Measurements from ENCODE around the gene ADGRL1.
"Not testable (repeated sequence)": the region's sequence is repeated elsewhere in the genome, so short reads cannot be mapped to it uniquely, and the experiment has no call there.

ADGRL1 gene

GRCh38 chr19:14148751-14149410 is 57.1 kb downstream of the ADGRL1 start:
- peaks cover 5 to 36% of the 10 kb centered on the region in 2 experiments for H3K36me3 ChIP-seq (ENCODE audit: control insufficient read depth in 1 of 2, insufficient read depth in 2 of 2, low read depth in 1 of 2, low read length in 2 of 2)
- no peak overlapping the region for H3K14ac ChIP-seq (ENCODE audit: low read length in 2 of 2)
- peaks cover 9% of the 10 kb centered on the region for H3K4me1 ChIP-seq (ENCODE audit: control insufficient read depth, insufficient read depth, low read depth, low read length)
- H2BK12ac ChIP-seq (ENCODE audit: low read length in 2 of 2), result no peak overlapping the region
- WGBS, result 84% methylated on average over 10 of the region's 13 CpGs
- H3K79me1 ChIP-seq (replicated peaks; ENCODE audit: low read length, poor library complexity, severe bottlenecking), result peaks cover 29% of the 10 kb centered on the region
- H3K27me3 ChIP-seq (ENCODE audit: control insufficient read depth in 1 of 2, insufficient read depth in 1 of 2, low read length in 2 of 2), result no peaks in the 10 kb centered on the region
- no peak for DNase-seq
- H3K4me3 ChIP-seq (ENCODE audit: insufficient read depth in 1 of 2, low read depth in 1 of 2, low read length in 2 of 2), result peak overlapping the region in 1 of 2 experiments; percentile 65
- no peak overlapping the region for H2AFZ ChIP-seq (ENCODE audit: low read depth, low read length)
- peak overlapping the region; percentile 89 for H3K9ac ChIP-seq (ENCODE audit: low read length)
- no peak overlapping the region for H3K4me2 ChIP-seq (ENCODE audit: low read length, poor library complexity, severe bottlenecking)
- H4K8ac ChIP-seq (ENCODE audit: low read length), result no peak overlapping the region
- no peak overlapping the region for H2BK15ac ChIP-seq (ENCODE audit: low read depth, poor library complexity, severe bottlenecking)
- no peak overlapping the region for H3K23ac ChIP-seq (ENCODE audit: low read length in 2 of 2)
- H3K4ac ChIP-seq (ENCODE audit: low read depth in 1 of 2, low read length in 2 of 2), result no peak overlapping the region
- no peak overlapping the region for H4K91ac ChIP-seq (ENCODE audit: low read length)
- no peak overlapping the region for H2BK5ac ChIP-seq (ENCODE audit: low read depth, low read length, poor library complexity, severe bottlenecking)
- H3K18ac ChIP-seq (ENCODE audit: low read depth in 1 of 2, low read length in 2 of 2), result no peak overlapping the region
- H3K9me3 ChIP-seq (ENCODE audit: control insufficient read depth, low read length), result no peaks in the 10 kb centered on the region
- H3K27ac ChIP-seq (ENCODE audit: low read length, poor library complexity, severe bottlenecking), result no peak overlapping the region
- no peak overlapping the region for H2BK120ac ChIP-seq (ENCODE audit: low read depth, low read length)
- H2AK5ac ChIP-seq (ENCODE audit: low read length, severe bottlenecking), result peak overlapping the region; percentile 27

DNA sequence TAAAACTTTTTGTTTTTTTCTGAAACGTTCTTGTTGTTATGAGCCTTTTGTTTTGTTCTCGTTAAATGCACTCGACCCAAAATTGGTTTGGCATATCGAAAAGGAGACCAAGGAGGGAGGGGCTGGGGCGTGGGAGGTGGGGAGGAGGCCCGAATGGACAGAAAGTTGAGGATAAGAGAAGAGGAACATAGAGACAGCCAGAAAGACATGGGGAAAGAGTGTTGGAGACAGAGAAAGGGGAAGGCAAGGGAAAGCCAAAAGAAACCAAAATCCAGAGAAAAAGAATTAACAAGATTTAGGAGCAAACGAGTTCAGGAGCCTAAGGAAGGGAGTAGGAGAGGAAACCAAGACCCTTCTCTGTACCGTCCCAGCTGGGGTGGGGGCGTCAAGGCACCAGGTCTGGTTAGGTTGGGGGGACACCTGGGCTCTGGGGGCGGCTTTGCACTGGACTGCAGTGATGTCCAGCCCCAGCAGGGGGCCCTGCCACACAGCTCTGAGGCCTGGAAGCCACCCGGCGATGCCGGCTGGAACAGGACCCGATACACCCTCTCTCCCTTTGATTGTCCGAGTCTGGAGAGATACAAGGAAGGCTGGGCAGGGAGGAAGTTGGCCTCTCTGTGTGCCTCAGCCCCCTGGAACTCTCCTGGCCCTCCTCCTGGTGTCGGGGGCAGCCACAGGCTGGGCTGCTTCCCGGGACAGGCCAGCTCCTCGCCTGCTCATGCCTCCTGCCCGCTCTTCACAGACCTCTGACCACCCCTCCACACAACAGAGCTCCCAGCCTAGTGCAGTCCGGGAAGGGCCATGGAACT is 58.0 kb downstream of the ADGRL1 start:
- peak overlapping the region; percentile 76 for H3K9ac ChIP-seq (ENCODE audit: low read length)
- H3K36me3 ChIP-seq (ENCODE audit: control insufficient read depth in 1 of 2, insufficient read depth in 2 of 2, low read depth in 1 of 2, low read length in 2 of 2), result peaks cover 5 to 35% of the 10 kb centered on the region in 2 experiments
- peak overlapping the region; percentile 82 for H4K8ac ChIP-seq (ENCODE audit: low read length)
- H2AK5ac ChIP-seq (ENCODE audit: low read length, severe bottlenecking), result no peak overlapping the region
- peak overlapping the region; percentile 68 for H2BK15ac ChIP-seq (ENCODE audit: low read depth, poor library complexity, severe bottlenecking)
- peaks cover 31% of the 10 kb centered on the region for H3K79me1 ChIP-seq (replicated peaks; ENCODE audit: low read length, poor library complexity, severe bottlenecking)
- H3K4me2 ChIP-seq (ENCODE audit: low read length, poor library complexity, severe bottlenecking), result peak overlapping the region; percentile 35
- H3K4ac ChIP-seq (ENCODE audit: low read depth in 1 of 2, low read length in 2 of 2), result peak overlapping the region in 1 of 2 experiments; percentile 17
- H3K9me3 ChIP-seq (ENCODE audit: control insufficient read depth, low read length), result no peaks in the 10 kb centered on the region
- H2BK120ac ChIP-seq (ENCODE audit: low read depth, low read length), result no peak overlapping the region
- 58% methylated on average over 20 of the region's 20 CpGs for WGBS
- no peak overlapping the region for H3K27ac ChIP-seq (ENCODE audit: low read length, poor library complexity, severe bottlenecking)
- H3K23ac ChIP-seq (ENCODE audit: low read length in 2 of 2), result no peak overlapping the region
- H4K91ac ChIP-seq (ENCODE audit: low read length), result peak overlapping the region; percentile 6
- peaks cover 9% of the 10 kb centered on the region for H3K4me1 ChIP-seq (ENCODE audit: control insufficient read depth, insufficient read depth, low read depth, low read length)
- H2BK12ac ChIP-seq (ENCODE audit: low read length in 2 of 2), result peak overlapping the region in 1 of 2 experiments; percentile 83
- H3K14ac ChIP-seq (ENCODE audit: low read length in 2 of 2), result peak overlapping the region in 1 of 2 experiments; percentile 96
- H3K4me3 ChIP-seq (ENCODE audit: insufficient read depth in 1 of 2, low read depth in 1 of 2, low read length in 2 of 2), result no peak overlapping the region
- peak overlapping the region; percentile 58 for H2AFZ ChIP-seq (ENCODE audit: low read depth, low read length)
- H3K27me3 ChIP-seq (ENCODE audit: control insufficient read depth in 1 of 2, insufficient read depth in 1 of 2, low read length in 2 of 2), result no peaks in the 10 kb centered on the region
- H3K18ac ChIP-seq (ENCODE audit: low read depth in 1 of 2, low read length in 2 of 2), result peak overlapping the region in 1 of 2 experiments; percentile 89
- DNase-seq, result peak; percentile 63
- H2BK5ac ChIP-seq (ENCODE audit: low read depth, low read length, poor library complexity, severe bottlenecking), result no peak overlapping the region

GRCh38 chr19:14146789-14147216 is 59.2 kb downstream of the ADGRL1 start:
- Histone ChIP-seq H2AK5ac (ENCODE audit: low read length, severe bottlenecking) (no peak overlapping the region), H3K27ac (ENCODE audit: low read length, poor library complexity, severe bottlenecking) (no peak overlapping the region), H3K18ac (ENCODE audit: low read depth in 1 of 2, low read length in 2 of 2) (no peak overlapping the region), H2AFZ (ENCODE audit: low read depth, low read length) (no peak overlapping the region), H3K4me2 (ENCODE audit: low read length, poor library complexity, severe bottlenecking) (no peak overlapping the region), H3K14ac (ENCODE audit: low read length in 2 of 2) (no peak overlapping the region), H2BK5ac (ENCODE audit: low read depth, low read length, poor library complexity, severe bottlenecking) (no peak overlapping the region), H3K4me3 (ENCODE audit: insufficient read depth in 1 of 2, low read depth in 1 of 2, low read length in 2 of 2) (no peak overlapping the region), H3K9ac (ENCODE audit: low read length) (peak overlapping the region; percentile 62), H4K8ac (ENCODE audit: low read length) (no peak overlapping the region), H2BK12ac (ENCODE audit: low read length in 2 of 2) (no peak overlapping the region), H3K23ac (ENCODE audit: low read length in 2 of 2) (no peak overlapping the region), H3K4ac (ENCODE audit: low read depth in 1 of 2, low read length in 2 of 2) (peak overlapping the region in 1 of 2 experiments; percentile 24), H3K79me1 (replicated peaks; ENCODE audit: low read length, poor library complexity, severe bottlenecking) (peaks cover 36% of the 10 kb centered on the region), H3K4me1 (ENCODE audit: control insufficient read depth, insufficient read depth, low read depth, low read length) (peaks cover 9% of the 10 kb centered on the region), H3K36me3 (ENCODE audit: control insufficient read depth in 1 of 2, insufficient read depth in 2 of 2, low read depth in 1 of 2, low read length in 2 of 2) (peaks cover 0 to 25% of the 10 kb centered on the region in 2 experiments), H4K91ac (ENCODE audit: low read length) (no peak overlapping the region), H2BK15ac (ENCODE audit: low read depth, poor library complexity, severe bottlenecking) (no peak overlapping the region), H2BK120ac (ENCODE audit: low read depth, low read length) (no peak overlapping the region), H3K27me3 (ENCODE audit: control insufficient read depth in 1 of 2, insufficient read depth in 1 of 2, low read length in 2 of 2) (no peaks in the 10 kb centered on the region), H3K9me3 (ENCODE audit: control insufficient read depth, low read length) (no peaks in the 10 kb centered on the region)
- peak; percentile 65 for DNase-seq
- WGBS, result 62% methylated on average over 7 of the region's 7 CpGs

DNA sequence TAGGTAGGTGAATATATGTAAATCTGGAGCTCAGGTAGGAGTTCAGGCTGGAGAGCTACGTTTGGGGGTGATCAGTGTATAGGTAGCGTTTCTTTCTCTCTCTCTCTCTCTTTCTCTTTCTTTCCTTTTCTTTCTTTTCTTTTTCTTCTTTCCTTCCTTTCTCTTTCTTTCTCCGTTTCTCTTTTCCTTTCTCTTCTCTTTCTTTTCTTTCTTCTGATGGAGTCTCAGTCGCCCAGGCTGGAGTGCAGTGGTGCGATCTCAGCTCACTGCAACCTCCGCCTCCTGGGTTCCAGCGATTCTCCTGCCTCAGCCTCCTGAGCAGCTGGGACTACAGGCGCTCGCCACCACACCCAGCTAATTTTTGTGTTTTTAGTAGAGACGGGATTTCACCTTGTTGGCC is 59.8 kb downstream of the ADGRL1 start:
- WGBS, result 97% methylated on average over 10 of the region's 10 CpGs
- Histone ChIP-seq H3K9ac (ENCODE audit: low read length) (peak overlapping the region; percentile 62), H3K36me3 (ENCODE audit: control insufficient read depth in 1 of 2, insufficient read depth in 2 of 2, low read depth in 1 of 2, low read length in 2 of 2) (peaks cover 0 to 18% of the 10 kb centered on the region in 2 experiments), H3K79me1 (replicated peaks; ENCODE audit: low read length, poor library complexity, severe bottlenecking) (peaks cover 36% of the 10 kb centered on the region)
- not testable (repeated sequence) for H3K23ac ChIP-seq (ENCODE audit: low read length in 2 of 2); H3K27me3 ChIP-seq (ENCODE audit: control insufficient read depth in 1 of 2, insufficient read depth in 1 of 2, low read length in 2 of 2); H3K4me2 ChIP-seq (ENCODE audit: low read length, poor library complexity, severe bottlenecking); H3K4ac ChIP-seq (ENCODE audit: low read depth in 1 of 2, low read length in 2 of 2); H3K27ac ChIP-seq (ENCODE audit: low read length, poor library complexity, severe bottlenecking); H2BK120ac ChIP-seq (ENCODE audit: low read depth, low read length); H3K9me3 ChIP-seq (ENCODE audit: control insufficient read depth, low read length); H2BK12ac ChIP-seq (ENCODE audit: low read length in 2 of 2); H3K14ac ChIP-seq (ENCODE audit: low read length in 2 of 2); H2AK5ac ChIP-seq (ENCODE audit: low read length, severe bottlenecking); H4K8ac ChIP-seq (ENCODE audit: low read length); H2BK15ac ChIP-seq (ENCODE audit: low read depth, poor library complexity, severe bottlenecking); H4K91ac ChIP-seq (ENCODE audit: low read length); H3K4me1 ChIP-seq (ENCODE audit: control insufficient read depth, insufficient read depth, low read depth, low read length); H2BK5ac ChIP-seq (ENCODE audit: low read depth, low read length, poor library complexity, severe bottlenecking); DNase-seq; H2AFZ ChIP-seq (ENCODE audit: low read depth, low read length); H3K4me3 ChIP-seq (ENCODE audit: insufficient read depth in 1 of 2, low read depth in 1 of 2, low read length in 2 of 2); H3K18ac ChIP-seq (ENCODE audit: low read depth in 1 of 2, low read length in 2 of 2)

All from mesenchymal stem cell (in vitro differentiated cells and primary cell).